ENCODE results near the gene LIN37. TPM values are rescaled to one million over a fixed set of nuclear protein-coding genes. Genes with fewer than 3 reads are reported as not detected.

Gene LIN37
- total and polyA plus RNA-seq, 4 donors: 2.6 to 7.0 (median 6.1) TPM

- Histone ChIP-seq H3K4me1 (ENCODE audit: control insufficient read depth in 4 of 4, insufficient read depth in 4 of 4, low read length in 3 of 4) (peaks cover 14 to 19% (median 18%) of the 10 kb centered on the region in 4 donors), H3K27me3 (ENCODE audit: control insufficient read depth in 4 of 4, insufficient read depth in 4 of 4, low read length in 3 of 4) (no peaks in the 10 kb centered on the region), H3K27ac (ENCODE audit: low read depth in 1 of 2, low read length in 2 of 2) (peak overlapping the region; percentile 91 to 95), H3K9me3 (ENCODE audit: control insufficient read depth in 4 of 4, low read length in 3 of 4) (no peaks in the 10 kb centered on the region), H3K4me3 (ENCODE audit: low read depth in 1 of 3, low read length in 3 of 3) (peak overlapping the region; percentile 42 to 48 (median 42)), H3K9ac (ENCODE audit: low read depth in 1 of 2, low read length in 2 of 2) (no peak overlapping the region), H3K36me3 (ENCODE audit: control insufficient read depth in 4 of 4, insufficient read depth in 3 of 4, low read depth in 1 of 4, low read length in 3 of 4) (peaks cover 0 to 24% (median 10%) of the 10 kb centered on the region in 4 donors)
- WGBS: 13% methylated on average over 19 of the region's 19 CpGs
- DNase-seq (ENCODE audit: low spot score): peak; percentile 62
- TF ChIP-seq JUND (IDR thresholded peaks at IDR 0.05): peak; percentile 49 to 55
- TF ChIP-seq HNF4A (conservative IDR thresholded peaks at IDR 0.05): no peak
- peak; percentile 64 for TF ChIP-seq NR2F2 (IDR thresholded peaks at IDR 0.05)
- TF ChIP-seq HNF4G (IDR thresholded peaks at IDR 0.05): no peak
- TF ChIP-seq GABPA (IDR thresholded peaks at IDR 0.05 in 1 of 2, conservative IDR thresholded peaks at IDR 0.05 in 1 of 2): no peak
- no peak for TF ChIP-seq ATF3 (IDR thresholded peaks at IDR 0.05)
- no peak for TF ChIP-seq REST (IDR thresholded peaks at IDR 0.05)
Measured at GRCh38 chr19:35757231-35757748, 8.9 kb downstream of the LIN37 start.

- TF ChIP-seq EGR1 (IDR thresholded peaks at IDR 0.05; ENCODE audit: low read depth in 2 of 2) (peak in 1 of 2 donors; percentile 25), NR2F2 (IDR thresholded peaks at IDR 0.05) (no peak), TAF1 (conservative IDR thresholded peaks at IDR 0.05) (no peak), ZBTB33 (IDR thresholded peaks at IDR 0.05) (peak; percentile 54), JUND (IDR thresholded peaks at IDR 0.05) (no peak), HNF4G (IDR thresholded peaks at IDR 0.05) (no peak), GABPA (IDR thresholded peaks at IDR 0.05 in 1 of 2, conservative IDR thresholded peaks at IDR 0.05 in 1 of 2) (peak in 1 of 2 donors; percentile 74), REST (IDR thresholded peaks at IDR 0.05) (peak; percentile 48), SP1 (IDR thresholded peaks at IDR 0.05) (peak; percentile 100), FOXA2 (IDR thresholded peaks at IDR 0.05) (no peak), RXRA (IDR thresholded peaks at IDR 0.05) (peak in 1 of 2 donors; percentile 44), CTCF (IDR thresholded peaks at IDR 0.05; ENCODE audit: low read depth, low read length, missing input control) (no peak), YY1 (IDR thresholded peaks at IDR 0.05) (peak; percentile 86)
- peaks cover 14 to 19% (median 18%) of the 10 kb centered on the region in 4 donors for H3K4me1 ChIP-seq (ENCODE audit: control insufficient read depth in 4 of 4, insufficient read depth in 4 of 4, low read length in 3 of 4)
- no peaks in the 10 kb centered on the region for H3K27me3 ChIP-seq (ENCODE audit: control insufficient read depth in 4 of 4, insufficient read depth in 4 of 4, low read length in 3 of 4)
- under 1% methylated on average over 53 of the region's 53 CpGs for WGBS
- no peaks in the 10 kb centered on the region for H3K9me3 ChIP-seq (ENCODE audit: control insufficient read depth in 4 of 4, low read length in 3 of 4)
- DNase-seq (ENCODE audit: low spot score): peak; percentile 98
- H3K36me3 ChIP-seq (ENCODE audit: control insufficient read depth in 4 of 4, insufficient read depth in 3 of 4, low read depth in 1 of 4, low read length in 3 of 4): peaks cover 0 to 19% (median 8%) of the 10 kb centered on the region in 4 donors
- peak within 1 kb of the TSS; percentile 26 to 85 for H3K9ac ChIP-seq (ENCODE audit: low read depth in 1 of 2, low read length in 2 of 2)
- peak within 1 kb of the TSS; percentile 69 to 97 (median 97) for H3K4me3 ChIP-seq (ENCODE audit: low read depth in 1 of 3, low read length in 3 of 3)
- H3K27ac ChIP-seq (ENCODE audit: low read depth in 1 of 2, low read length in 2 of 2): peak within 1 kb of the TSS; percentile 91 to 95
Measured at GRCh38 chr19:35757749-35758608, 9.6 kb downstream of the LIN37 start, which contains the start of gene PROSER3. PROSER3 (plus strand) TSS chr19:35758176; CDS start chr19:35758216, 40 bp downstream.

Data from liver (tissue), 9 donors.